Measurements from ENCODE around the gene CUBN. TPM values are rescaled to one million over a fixed set of nuclear protein-coding genes. Genes with fewer than 3 reads are reported as not detected.

The CUBN gene
- total RNA-seq, 1 donor from 2014 or later: 0.77 TPM

GRCh38 chr10:17113346-17113745 lies 16.3 kb downstream of the CUBN start:
- DNase-seq (no peak), ATAC-seq (no peak)
- intact Hi-C loops (cut with micrococcal nuclease): no loop called here

GRCh38 chr10:17112566-17112965 lies 17.0 kb downstream of the CUBN start:
- no peak for ATAC-seq
- intact Hi-C loops (cut with micrococcal nuclease): no loop called here

GRCh38 chr10:17109475-17110207 lies 20.0 kb downstream of the CUBN start:
- intact Hi-C loops (cut with micrococcal nuclease): no loop called here
- ATAC-seq (no peak), DNase-seq (no peak)

More at GRCh38 chr10:17112566-17112965, 17.0 kb downstream of the CUBN start:
- DNase-seq: no peak

GRCh38 chr10:17109046-17109445 lies 20.6 kb downstream of the CUBN start:
- intact Hi-C loops (cut with micrococcal nuclease): no loop called here
- DNase-seq (no peak), ATAC-seq (no peak)

- no peak for DNase-seq
- no peak for ATAC-seq
- intact Hi-C loops (cut with micrococcal nuclease): no loop called here
Measured at GRCh38 chr10:17106991-17107390, 22.6 kb downstream of the CUBN start.

GRCh38 chr10:17101910-17102266 lies 27.7 kb downstream of the CUBN start:
- ATAC-seq (no peak), DNase-seq (no peak)
- intact Hi-C loops (cut with micrococcal nuclease): no loop called here

GRCh38 chr10:17101257-17101909 lies 28.2 kb downstream of the CUBN start:
- no peak for ATAC-seq
- intact Hi-C loops (cut with micrococcal nuclease): no loop called here
- DNase-seq: no peak

GRCh38 chr10:17100586-17100985 lies 29.0 kb downstream of the CUBN start:
- ATAC-seq (no peak), DNase-seq (no peak)
- intact Hi-C loops (cut with micrococcal nuclease): no loop called here

- no peak for ATAC-seq
- DNase-seq: no peak
- intact Hi-C loops (cut with micrococcal nuclease): no loop called here
Measured at GRCh38 chr10:17098012-17098411, 31.6 kb downstream of the CUBN start.

- no peak for ATAC-seq
Measured at GRCh38 chr10:17094844-17095243, 34.8 kb downstream of the CUBN start.

GRCh38 chr10:17092986-17093803 lies 36.4 kb downstream of the CUBN start:
- intact Hi-C loops (cut with micrococcal nuclease): no loop called here
- no peak for DNase-seq
- ATAC-seq: no peak

More at GRCh38 chr10:17094844-17095243, 34.8 kb downstream of the CUBN start:
- DNase-seq: no peak
- intact Hi-C loops (cut with micrococcal nuclease): no loop called here

- DNase-seq: no peak
- intact Hi-C loops (cut with micrococcal nuclease): no loop called here
- ATAC-seq: no peak
Measured at GRCh38 chr10:17092216-17092944, 37.2 kb downstream of the CUBN start.

- intact Hi-C loops (cut with micrococcal nuclease): no loop called here
- ATAC-seq: no peak
- DNase-seq: no peak
Measured at GRCh38 chr10:17088118-17088806, 41.3 kb downstream of the CUBN start.

- ATAC-seq: no peak
- intact Hi-C loops (cut with micrococcal nuclease): no loop called here
- no peak for DNase-seq
Measured at GRCh38 chr10:17086865-17087367, 42.7 kb downstream of the CUBN start.

- peak; percentile 66 for ATAC-seq
- peak; percentile 43 for DNase-seq
- intact Hi-C loops (cut with micrococcal nuclease): no loop called here
Measured at GRCh38 chr10:17085011-17085725, 44.4 kb downstream of the CUBN start.

- intact Hi-C loops (cut with micrococcal nuclease): no loop called here
- ATAC-seq (no peak), DNase-seq (no peak)
Measured at GRCh38 chr10:17084258-17084657, 45.4 kb downstream of the CUBN start.

GRCh38 chr10:17081431-17081830 lies 48.2 kb downstream of the CUBN start:
- DNase-seq (no peak), ATAC-seq (no peak)
- intact Hi-C loops (cut with micrococcal nuclease): no loop called here

GRCh38 chr10:17077890-17078289 lies 51.7 kb downstream of the CUBN start:
- intact Hi-C loops (cut with micrococcal nuclease): no loop called here
- DNase-seq (no peak), ATAC-seq (no peak)
